ENCODE results near the gene GDF7. TPM values are rescaled to one million over a fixed set of nuclear protein-coding genes. Genes with fewer than 3 reads are reported as not detected.

GDF7 gene
- total and polyA plus RNA-seq, 10 donors, result 0.83 to 3.8 (median 1.9) TPM

- Histone ChIP-seq H3K4me1 (peaks cover 6 to 31% (median 20%) of the 10 kb centered on the region in 6 donors), H3K27ac (no peak overlapping the region), H3K36me3 (peaks cover 0 to 83% (median 46%) of the 10 kb centered on the region in 6 donors), H3K9me3 (no peaks in the 10 kb centered on the region), H3K27me3 (replicated peaks in 1 of 7) (no peaks in the 10 kb centered on the region), H3K4me3 (no peak overlapping the region)
- WGBS, 5 donors, result 29 to 88% (median 65%) methylated on average over 3 of the region's 3 CpGs
- intact Hi-C loops (cut with DNase I; ENCODE audit: low total_unique reads), result no loop called here
- no peak for DNase-seq
- no peak for TF ChIP-seq POLR2A (IDR thresholded peaks at IDR 0.05)
- no peak for TF ChIP-seq CTCF (IDR thresholded peaks at IDR 0.05 in 8 of 11, conservative IDR thresholded peaks at IDR 0.05 in 3 of 11)
- TF ChIP-seq POLR2AphosphoS5 (IDR thresholded peaks at IDR 0.05), result no peak
These were observed 23.1 kb upstream of the GDF7 start for GRCh38 chr2:20643826-20644225.

GRCh38 chr2:20645301-20645701 is 21.6 kb upstream of the GDF7 start:
- TF ChIP-seq CTCF (IDR thresholded peaks at IDR 0.05 in 8 of 11, conservative IDR thresholded peaks at IDR 0.05 in 3 of 11), result no peak
- TF ChIP-seq POLR2A (IDR thresholded peaks at IDR 0.05), result no peak
- no peak for TF ChIP-seq POLR2AphosphoS5 (IDR thresholded peaks at IDR 0.05)
- 89 to 93% (median 91%) methylated on average over 8 to 14 of the region's 14 CpGs for WGBS, 5 donors
- intact Hi-C loops (cut with DNase I; ENCODE audit: low total_unique reads), result no loop called here
- peak; percentile 67 for DNase-seq
- Histone ChIP-seq H3K4me3 (no peak overlapping the region), H3K36me3 (peaks cover 0 to 68% (median 39%) of the 10 kb centered on the region in 6 donors), H3K27ac (no peak overlapping the region), H3K4me1 (peaks cover 19 to 46% (median 35%) of the 10 kb centered on the region in 6 donors), H3K9me3 (no peaks in the 10 kb centered on the region), H3K27me3 (replicated peaks in 1 of 7) (no peaks in the 10 kb centered on the region)

- intact Hi-C loops (cut with DNase I; ENCODE audit: low total_unique reads), result no loop called here
- Histone ChIP-seq H3K4me3 (no peak overlapping the region), H3K9me3 (no peaks in the 10 kb centered on the region), H3K27me3 (replicated peaks in 1 of 7) (no peaks in the 10 kb centered on the region), H3K27ac (no peak overlapping the region), H3K4me1 (peaks cover 21 to 48% (median 37%) of the 10 kb centered on the region in 6 donors), H3K36me3 (peaks cover 0 to 64% (median 36%) of the 10 kb centered on the region in 6 donors)
- no peak for TF ChIP-seq POLR2AphosphoS5 (IDR thresholded peaks at IDR 0.05)
- no peak for TF ChIP-seq CTCF (IDR thresholded peaks at IDR 0.05 in 8 of 11, conservative IDR thresholded peaks at IDR 0.05 in 3 of 11)
- no peak for TF ChIP-seq POLR2A (IDR thresholded peaks at IDR 0.05)
- WGBS, 5 donors, result 91 to 95% (median 92%) methylated on average over 10 of the region's 10 CpGs
- peak; percentile 47 for DNase-seq
These were observed 21.2 kb upstream of the GDF7 start for GRCh38 chr2:20645761-20646160.

- DNase-seq, result peak; percentile 79
- 95 to 99% (median 96%) methylated on average over 17 to 20 of the region's 20 CpGs for WGBS, 5 donors
These were observed 20.5 kb upstream of the GDF7 start for GRCh38 chr2:20646446-20646845.

More at GRCh38 chr2:20646446-20646845, 20.5 kb upstream of the GDF7 start:
- intact Hi-C loops (cut with DNase I; ENCODE audit: low total_unique reads), result no loop called here
- Histone ChIP-seq H3K4me3 (no peak overlapping the region), H3K4me1 (peaks cover 22 to 52% (median 39%) of the 10 kb centered on the region in 6 donors), H3K27me3 (replicated peaks in 1 of 7) (no peaks in the 10 kb centered on the region), H3K9me3 (no peaks in the 10 kb centered on the region), H3K27ac (no peak overlapping the region), H3K36me3 (peaks cover 0 to 57% (median 29%) of the 10 kb centered on the region in 6 donors)
- TF ChIP-seq POLR2AphosphoS5 (IDR thresholded peaks at IDR 0.05) (no peak), CTCF (IDR thresholded peaks at IDR 0.05 in 8 of 11, conservative IDR thresholded peaks at IDR 0.05 in 3 of 11) (no peak), POLR2A (IDR thresholded peaks at IDR 0.05) (no peak)
